Measurements from ENCODE around the gene COQ4. TPM values are rescaled to one million over a fixed set of nuclear protein-coding genes. Genes with fewer than 3 reads are reported as not detected.

The COQ4 gene
- total and polyA plus RNA-seq, 2 of the 8 experiments (the other 6 are each of a cell fraction or from before 2014, with no cell fraction given) = 32.3 to 58.8 TPM

GRCh38 chr9:128324401-128324800 lies 1.8 kb downstream of the COQ4 start:
- Histone ChIP-seq H3K9ac (replicated peaks in 1 of 4; ENCODE audit: extremely low read depth in 1 of 4, low read depth in 3 of 4, low read length in 3 of 4) (no peak overlapping the region), H4K8ac (ENCODE audit: extremely low read depth, insufficient read depth, low read length) (no peak overlapping the region), H3K14ac (ENCODE audit: insufficient read length) (no peak overlapping the region), H3K4me1 (replicated peaks in 1 of 4; ENCODE audit: control insufficient read depth in 3 of 4, insufficient read depth in 4 of 4, low read length in 3 of 4) (no peaks in the 10 kb centered on the region; a peak in 3 of 7 replicates), H3K23ac (ENCODE audit: insufficient read length) (no peak overlapping the region), H2BK5ac (ENCODE audit: low read depth, low read length) (no peak overlapping the region), H3K4me3 (ENCODE audit: extremely low read depth in 1 of 4, insufficient read depth in 2 of 4, low read depth in 3 of 4, low read length in 4 of 4) (no peak overlapping the region), H2BK20ac (ENCODE audit: low read length) (no peak overlapping the region), H4K20me1 (replicated peaks in 1 of 2; ENCODE audit: control insufficient read depth in 1 of 2, insufficient read depth in 2 of 2, low read length in 2 of 2) (peaks cover 1 to 3% of the 10 kb centered on the region in 2 experiments), H2AFZ (ENCODE audit: low read length) (no peak overlapping the region), H3K79me1 (ENCODE audit: low read depth, low read length) (peaks cover 8% of the 10 kb centered on the region; the same call in 1 of the 2 replicates), H3K18ac (ENCODE audit: extremely low read depth, low read length) (no peak overlapping the region), H3K79me2 (ENCODE audit: control insufficient read depth in 1 of 2, insufficient read depth in 2 of 2, low read length in 2 of 2) (peaks cover 0 to 25% of the 10 kb centered on the region in 2 experiments; a peak in 2 of 4 replicates), H2AK5ac (ENCODE audit: low read depth, low read length) (no peak overlapping the region), H3K27ac (ENCODE audit: low read depth, low read length) (no peak overlapping the region), H4K91ac (replicated peaks; ENCODE audit: insufficient read length, low read length) (no peak overlapping the region), H4K5ac (ENCODE audit: insufficient read length, low read depth, low read length) (no peak overlapping the region), H2BK120ac (replicated peaks; ENCODE audit: low read depth, low read length) (no peak overlapping the region), H3K9me3 (ENCODE audit: insufficient read depth in 2 of 2, low read depth in 1 of 2, low read length in 1 of 2) (no peaks in the 10 kb centered on the region), H3K36me3 (ENCODE audit: control insufficient read depth in 2 of 4, insufficient read depth in 4 of 4, low read length in 3 of 4) (peaks cover 0 to 11% (median 1%) of the 10 kb centered on the region in 4 experiments; a peak in 4 of 8 replicates), H3K4me2 (ENCODE audit: insufficient read depth in 1 of 2, low read depth in 2 of 2, low read length in 2 of 2) (no peak overlapping the region; a peak in 1 of 4 replicates), H3K56ac (replicated peaks; ENCODE audit: insufficient read length, low read depth, low read length) (no peak overlapping the region), H2BK12ac (ENCODE audit: low read depth, low read length) (no peak overlapping the region), H3K4ac (replicated peaks; ENCODE audit: insufficient read length, low read depth, low read length) (no peak overlapping the region), H3K23me2 (ENCODE audit: low read depth, low read length) (peaks cover 7% of the 10 kb centered on the region), H3K27me3 (replicated peaks in 1 of 4; ENCODE audit: control insufficient read depth in 3 of 4, extremely low read depth in 1 of 4, insufficient read depth in 3 of 4, low read length in 3 of 4) (no peaks in the 10 kb centered on the region), H2BK15ac (ENCODE audit: low read length) (no peak overlapping the region)
- no peak for FAIRE-seq
- WGBS, 2 experiments (ENCODE audit: extremely low coverage in 1 of 2, insufficient coverage in 1 of 2, insufficient read length in 1 of 2, insufficient replicate concordance in 2 of 2, low coverage in 1 of 2, low lambda C conversion rate in 2 of 2, missing lambda C conversion rate in 1 of 2) = 94% methylated on average over 1 of the region's 1 CpG; no CpG with 5 or more reads in 1 of the 2 experiments
- no peak for DNase-seq (ENCODE audit: low read depth in 1 of 2, low spot score in 2 of 2)
- ChIA-PET POLR2A (ENCODE audit: partially characterized antibody) (interaction anchor here (0.6 to 3.1 kb wide), 4 partner anchors 12 to 228 kb away, joined by 3 to 10 read pairs (median 4); partner anchors contain the start of gene SPTAN1), CTCF (ENCODE audit: partially characterized antibody) (interaction anchor here (1.3 to 2.9 kb wide), 6 partner anchors 11 to 95 kb away, joined by 4 to 12 read pairs (median 4); no protein-coding TSS in a partner anchor)
- TF ChIP-seq CHD1 (IDR thresholded peaks at IDR 0.05; ENCODE audit: low read depth, low read length) = no peak
- no peak for TF ChIP-seq CBX5 (IDR thresholded peaks at IDR 0.05; ENCODE audit: low read depth, low read length)
- TF ChIP-seq USF2 (IDR thresholded peaks at IDR 0.05; ENCODE audit: low read length) = no peak
- TF ChIP-seq KDM5A (IDR thresholded peaks at IDR 0.05; ENCODE audit: low read length) = no peak
- TF ChIP-seq POLR2A (IDR thresholded peaks at IDR 0.05; ENCODE audit: control extremely low read depth in 1 of 2, low read depth in 2 of 2, low read length in 2 of 2) = no peak
- no peak for TF ChIP-seq EP300 (IDR thresholded peaks at IDR 0.05; ENCODE audit: borderline replicate concordance in 1 of 2, low read depth in 2 of 2, low read length in 2 of 2)
- TF ChIP-seq GABPA (IDR thresholded peaks at IDR 0.05; ENCODE audit: borderline replicate concordance, insufficient read depth, low read length) = no peak
- no peak for TF ChIP-seq JUND (IDR thresholded peaks at IDR 0.05; ENCODE audit: low read length)
